ENCODE measurements around the gene RAPGEF2.
"Not testable (repeated sequence)": the region's sequence is repeated elsewhere in the genome, so short reads cannot be mapped to it uniquely, and the experiment has no call there.

Gene RAPGEF2

DNA sequence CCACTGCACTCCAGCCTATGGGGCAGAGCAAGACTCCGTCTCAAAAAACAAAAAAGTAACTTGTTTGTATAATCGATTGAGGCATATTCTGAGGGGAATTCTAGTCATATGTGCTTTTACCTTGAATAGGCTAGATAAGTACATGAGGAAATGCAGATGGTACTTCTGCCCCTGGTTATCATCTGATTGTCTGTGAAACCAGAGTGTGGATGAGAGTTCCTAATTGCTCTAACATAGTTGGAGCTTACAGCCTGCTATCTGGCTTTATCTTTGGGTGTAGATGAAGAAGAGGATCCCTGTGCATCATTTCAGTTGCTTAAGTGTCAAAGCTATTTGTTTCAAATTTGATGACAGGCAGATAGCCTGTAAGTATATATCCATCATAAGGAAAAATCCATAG is 205.1 kb downstream of the RAPGEF2 start:
- Histone ChIP-seq H3K27me3 (no peaks in the 10 kb centered on the region), H3K4me1 (peaks cover 0 to 14% (median 3%) of the 10 kb centered on the region in 4 donors), H3K27ac (no peak overlapping the region), H3K36me3 (peaks cover 0 to 13% (median 6%) of the 10 kb centered on the region in 3 donors), H3K9me3 (peaks cover 0 to 4% (median 0%) of the 10 kb centered on the region in 3 donors), H3K4me3 (no peak overlapping the region)
- DNase-seq, result no peak
- TF ChIP-seq, protein P1, sequence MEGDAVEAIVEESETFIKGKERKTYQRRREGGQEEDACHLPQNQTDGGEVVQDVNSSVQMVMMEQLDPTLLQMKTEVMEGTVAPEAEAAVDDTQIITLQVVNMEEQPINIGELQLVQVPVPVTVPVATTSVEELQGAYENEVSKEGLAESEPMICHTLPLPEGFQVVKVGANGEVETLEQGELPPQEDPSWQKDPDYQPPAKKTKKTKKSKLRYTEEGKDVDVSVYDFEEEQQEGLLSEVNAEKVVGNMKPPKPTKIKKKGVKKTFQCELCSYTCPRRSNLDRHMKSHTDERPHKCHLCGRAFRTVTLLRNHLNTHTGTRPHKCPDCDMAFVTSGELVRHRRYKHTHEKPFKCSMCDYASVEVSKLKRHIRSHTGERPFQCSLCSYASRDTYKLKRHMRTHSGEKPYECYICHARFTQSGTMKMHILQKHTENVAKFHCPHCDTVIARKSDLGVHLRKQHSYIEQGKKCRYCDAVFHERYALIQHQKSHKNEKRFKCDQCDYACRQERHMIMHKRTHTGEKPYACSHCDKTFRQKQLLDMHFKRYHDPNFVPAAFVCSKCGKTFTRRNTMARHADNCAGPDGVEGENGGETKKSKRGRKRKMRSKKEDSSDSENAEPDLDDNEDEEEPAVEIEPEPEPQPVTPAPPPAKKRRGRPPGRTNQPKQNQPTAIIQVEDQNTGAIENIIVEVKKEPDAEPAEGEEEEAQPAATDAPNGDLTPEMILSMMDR (IDR thresholded peaks at IDR 0.05), result no peak
- intact Hi-C loops (cut with DNase I; ENCODE audit: low total_unique reads), result no loop called here

DNA sequence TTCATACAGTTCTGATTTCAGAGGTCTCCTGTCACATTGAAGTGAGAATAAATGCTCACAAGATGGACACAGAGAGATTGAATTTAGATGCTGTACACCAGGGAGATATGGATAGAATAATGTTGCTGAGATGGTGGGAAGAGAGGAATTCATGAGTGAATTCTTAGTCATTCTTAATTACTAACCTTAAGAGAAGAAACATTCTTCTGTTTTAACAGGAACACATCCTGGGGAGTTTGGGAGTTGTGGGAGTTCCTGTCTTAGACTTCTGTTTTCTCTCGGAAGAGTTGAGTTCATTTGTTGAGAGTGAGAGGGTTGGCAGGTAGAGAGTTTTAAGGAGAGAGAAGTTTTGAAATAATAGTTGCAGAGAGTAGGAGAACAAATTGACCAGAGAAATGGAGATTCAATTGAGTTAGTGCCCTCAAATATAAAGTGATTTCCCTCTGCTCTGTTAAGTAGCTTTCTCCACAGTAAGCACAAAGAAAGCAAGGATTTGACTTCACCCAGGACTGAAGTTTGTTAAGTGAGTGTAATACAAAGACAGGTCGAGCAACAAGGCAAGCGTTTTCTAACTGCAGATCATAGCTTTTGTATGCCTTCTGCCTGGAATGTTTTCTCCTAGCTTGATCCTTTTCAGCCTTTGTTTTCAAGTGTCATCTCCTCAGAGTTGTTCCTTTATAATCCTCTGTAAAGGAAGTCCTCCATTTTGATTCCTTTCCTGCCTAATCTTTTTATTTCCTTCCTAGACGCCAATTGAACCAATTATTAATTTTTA is 205.9 kb downstream of the RAPGEF2 start:
- Histone ChIP-seq H3K27me3 (no peaks in the 10 kb centered on the region), H3K4me3 (no peak overlapping the region), H3K9me3 (peaks cover 0 to 4% (median 0%) of the 10 kb centered on the region in 3 donors), H3K36me3 (peaks cover 0 to 13% (median 6%) of the 10 kb centered on the region in 3 donors), H3K27ac (no peak overlapping the region), H3K4me1 (peaks cover 0 to 14% (median 3%) of the 10 kb centered on the region in 4 donors)
- intact Hi-C loops (cut with DNase I; ENCODE audit: low total_unique reads), result no loop called here
- DNase-seq, result no peak
- TF ChIP-seq, protein P1 (IDR thresholded peaks at IDR 0.05), result no peak

DNA sequence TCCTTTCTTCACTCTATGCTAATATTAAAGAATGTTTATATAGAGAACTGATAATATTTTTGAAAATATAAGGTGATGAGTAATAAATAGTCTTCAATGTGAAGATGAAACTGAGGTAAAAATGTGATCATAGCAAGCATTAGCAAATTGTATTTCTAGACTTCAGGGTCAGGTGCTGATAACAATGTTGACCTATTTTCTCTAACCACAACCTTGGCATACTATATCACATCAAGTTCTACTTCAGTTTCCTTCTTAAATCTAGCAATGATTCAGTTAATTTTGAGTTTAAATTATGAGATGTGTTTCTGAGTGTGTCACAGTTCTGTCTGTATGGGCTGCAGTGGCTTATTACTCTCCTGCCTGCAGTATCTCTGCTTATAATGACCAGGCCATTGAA is 209.4 kb downstream of the RAPGEF2 start:
- H3K4me3 ChIP-seq, result no peak overlapping the region
- no peaks in the 10 kb centered on the region for H3K27me3 ChIP-seq
- intact Hi-C loops (cut with DNase I; ENCODE audit: low total_unique reads), result no loop called here
- no peak for DNase-seq
- H3K4me1 ChIP-seq, result peaks cover 0 to 14% (median 3%) of the 10 kb centered on the region in 4 donors
- H3K36me3 ChIP-seq, result peaks cover 8 to 16% (median 15%) of the 10 kb centered on the region in 3 donors
- TF ChIP-seq, protein P1 (IDR thresholded peaks at IDR 0.05), result no peak
- H3K27ac ChIP-seq, result no peak overlapping the region
- H3K9me3 ChIP-seq, result no peaks in the 10 kb centered on the region

DNA sequence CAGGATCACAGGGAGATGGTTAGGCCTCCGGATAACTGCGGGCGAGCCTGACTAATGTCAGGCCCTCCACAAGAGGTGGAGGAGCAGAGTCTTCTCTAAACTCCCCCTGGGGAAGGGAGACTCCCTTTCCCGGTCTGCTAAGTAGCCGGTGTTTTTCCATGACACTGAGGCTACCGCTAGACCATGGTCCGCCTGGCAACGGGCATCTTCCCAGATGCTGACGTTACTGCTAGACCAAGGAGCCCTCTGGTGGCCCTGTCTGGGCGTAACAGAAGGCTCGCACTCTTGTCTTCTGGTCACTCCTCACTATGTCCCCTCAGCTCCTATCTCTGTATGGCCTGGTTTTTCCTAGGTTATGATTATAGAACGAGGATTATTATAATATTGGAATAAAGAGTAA is 213.0 kb downstream of the RAPGEF2 start:
- intact Hi-C loops (cut with DNase I; ENCODE audit: low total_unique reads); H3K27me3 ChIP-seq; H3K27ac ChIP-seq; H3K4me1 ChIP-seq; H3K4me3 ChIP-seq; DNase-seq; H3K9me3 ChIP-seq: not testable (repeated sequence)
- peaks cover 8 to 16% (median 15%) of the 10 kb centered on the region in 3 donors for H3K36me3 ChIP-seq

DNA sequence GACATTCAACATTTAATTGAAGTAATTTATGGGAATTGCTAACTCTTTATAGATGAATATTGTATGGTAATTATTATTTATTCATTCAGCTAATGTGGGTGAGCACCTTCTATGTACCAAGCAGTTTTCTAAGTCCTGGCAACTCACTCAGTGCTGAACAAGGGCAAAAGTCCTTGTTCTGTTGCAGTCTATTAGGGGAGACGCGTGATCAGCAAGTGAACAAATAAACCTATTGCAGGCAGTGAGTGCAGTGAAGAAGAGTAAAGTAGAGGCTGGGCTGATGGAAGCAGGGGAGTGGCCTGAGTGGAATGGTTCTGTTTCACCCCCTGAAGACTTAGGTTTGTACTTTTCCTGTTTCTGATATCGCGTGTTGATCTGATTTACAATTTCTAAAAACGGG is 214.3 kb downstream of the RAPGEF2 start:
- no peak for DNase-seq
- Histone ChIP-seq H3K36me3 (peaks cover 8 to 17% (median 15%) of the 10 kb centered on the region in 3 donors), H3K27me3 (no peaks in the 10 kb centered on the region), H3K9me3 (no peaks in the 10 kb centered on the region), H3K4me1 (no peaks in the 10 kb centered on the region), H3K4me3 (no peak overlapping the region), H3K27ac (no peak overlapping the region)
- intact Hi-C loops (cut with DNase I; ENCODE audit: low total_unique reads), result no loop called here
- TF ChIP-seq, protein P1 (IDR thresholded peaks at IDR 0.05), result no peak

DNA sequence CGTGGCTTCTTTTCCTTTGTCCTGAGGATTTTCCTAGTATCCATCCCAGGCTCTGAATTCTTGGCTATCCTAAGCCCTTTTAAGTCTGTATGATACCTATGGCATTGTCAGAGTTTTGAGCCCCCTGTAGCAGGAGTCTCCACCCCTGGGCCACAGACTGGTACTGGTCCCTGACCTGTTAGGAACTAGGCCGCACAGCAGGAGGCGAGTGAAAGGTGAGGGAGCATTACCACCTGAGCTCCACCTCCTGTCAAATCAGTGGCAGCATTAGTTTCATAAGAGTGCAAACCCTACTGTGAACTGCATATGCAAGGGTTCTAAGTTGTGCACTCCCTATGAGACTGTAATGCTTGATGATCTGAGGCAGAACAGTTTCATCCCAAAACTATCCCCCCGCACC is 216.1 kb downstream of the RAPGEF2 start:
- TF ChIP-seq, protein P1 (IDR thresholded peaks at IDR 0.05), result no peak
- Histone ChIP-seq H3K27ac (no peak overlapping the region), H3K4me3 (no peak overlapping the region), H3K9me3 (no peaks in the 10 kb centered on the region), H3K4me1 (no peaks in the 10 kb centered on the region), H3K27me3 (no peaks in the 10 kb centered on the region), H3K36me3 (peaks cover 24 to 34% (median 33%) of the 10 kb centered on the region in 3 donors)
- intact Hi-C loops (cut with DNase I; ENCODE audit: low total_unique reads), result no loop called here
- no peak for DNase-seq

Measured in tibial artery (tissue), 4 donors.